ENCODE measurements around the gene RPS10. TPM values are rescaled to one million over a fixed set of nuclear protein-coding genes. Genes with fewer than 3 reads are reported as not detected.

The RPS10 gene
- polyA plus RNA-seq, 1 donor from 2014 or later: 3,258 TPM

- Histone ChIP-seq H3K27me3 (ENCODE audit: insufficient read depth, low read depth, low read length) (no peaks in the 10 kb centered on the region), H3F3A (ENCODE audit: insufficient read depth, low read length, poor library complexity, severe bottlenecking) (no peaks in the 10 kb centered on the region), H2AFZ (ENCODE audit: low read depth, low read length) (no peak overlapping the region), H3K4me3 (ENCODE audit: low read length) (no peak overlapping the region), H3K9me2 (ENCODE audit: insufficient read depth, low read length) (no peaks in the 10 kb centered on the region), H3K27ac (ENCODE audit: low read length) (no peak overlapping the region), H3K9ac (ENCODE audit: low read length) (no peak overlapping the region), H4K20me1 (ENCODE audit: insufficient read depth) (no peaks in the 10 kb centered on the region), H3K79me2 (replicated peaks; ENCODE audit: insufficient read depth, low read length) (no peaks in the 10 kb centered on the region), H3K36me3 (ENCODE audit: insufficient read depth, low read length) (no peaks in the 10 kb centered on the region), H3K4me2 (ENCODE audit: low read length) (no peak overlapping the region), H3K9me3 (ENCODE audit: low read length) (no peaks in the 10 kb centered on the region)
- no peak for TF ChIP-seq MXI1 (conservative IDR thresholded peaks at IDR 0.05; ENCODE audit: poor library complexity, severe bottlenecking)
- no peak for TF ChIP-seq POLR2AphosphoS5 (IDR thresholded peaks at IDR 0.05)
- no peak for TF ChIP-seq RAD21 (conservative IDR thresholded peaks at IDR 0.05)
These were observed 13.6 kb upstream of the RPS10 start for GRCh38 chr6:34439442-34439841.

GRCh38 chr6:34438705-34439104 lies 12.8 kb upstream of the RPS10 start:
- no peak overlapping the region for H3K4me3 ChIP-seq (ENCODE audit: low read length)
- no peak overlapping the region for H3K27ac ChIP-seq (ENCODE audit: low read length)
- H4K20me1 ChIP-seq (ENCODE audit: insufficient read depth): no peaks in the 10 kb centered on the region
- no peak for TF ChIP-seq RAD21 (conservative IDR thresholded peaks at IDR 0.05)
- TF ChIP-seq REST (IDR thresholded peaks at IDR 0.05; ENCODE audit: borderline replicate concordance): no peak
- TF ChIP-seq MXI1 (conservative IDR thresholded peaks at IDR 0.05; ENCODE audit: poor library complexity, severe bottlenecking): no peak
- TF ChIP-seq POLR2AphosphoS5 (IDR thresholded peaks at IDR 0.05): no peak
- TF ChIP-seq EP300 (conservative IDR thresholded peaks at IDR 0.05; ENCODE audit: poor library complexity, severe bottlenecking): no peak
- no peak for TF ChIP-seq CTCF (IDR thresholded peaks at IDR 0.05; ENCODE audit: poor library complexity, severe bottlenecking)
- no peaks in the 10 kb centered on the region for H3K9me2 ChIP-seq (ENCODE audit: insufficient read depth, low read length)
- H2AFZ ChIP-seq (ENCODE audit: low read depth, low read length): no peak overlapping the region
- no peaks in the 10 kb centered on the region for H3K36me3 ChIP-seq (ENCODE audit: insufficient read depth, low read length)
- H3F3A ChIP-seq (ENCODE audit: insufficient read depth, low read length, poor library complexity, severe bottlenecking): no peaks in the 10 kb centered on the region
- H3K4me2 ChIP-seq (ENCODE audit: low read length): no peak overlapping the region
- H3K9me3 ChIP-seq (ENCODE audit: low read length): no peaks in the 10 kb centered on the region
- no peaks in the 10 kb centered on the region for H3K79me2 ChIP-seq (replicated peaks; ENCODE audit: insufficient read depth, low read length)
- H3K27me3 ChIP-seq (ENCODE audit: insufficient read depth, low read depth, low read length): no peaks in the 10 kb centered on the region
- no peak overlapping the region for H3K9ac ChIP-seq (ENCODE audit: low read length)

GRCh38 chr6:34437644-34437970 lies 11.7 kb upstream of the RPS10 start:
- Histone ChIP-seq H3K9me2 (ENCODE audit: insufficient read depth, low read length) (no peaks in the 10 kb centered on the region), H3K4me3 (ENCODE audit: low read length) (no peak overlapping the region), H3F3A (ENCODE audit: insufficient read depth, low read length, poor library complexity, severe bottlenecking) (no peaks in the 10 kb centered on the region), H3K27ac (ENCODE audit: low read length) (no peak overlapping the region), H2AFZ (ENCODE audit: low read depth, low read length) (no peak overlapping the region), H3K9me3 (ENCODE audit: low read length) (no peaks in the 10 kb centered on the region), H4K20me1 (ENCODE audit: insufficient read depth) (no peaks in the 10 kb centered on the region), H3K36me3 (ENCODE audit: insufficient read depth, low read length) (no peaks in the 10 kb centered on the region), H3K9ac (ENCODE audit: low read length) (no peak overlapping the region), H3K79me2 (replicated peaks; ENCODE audit: insufficient read depth, low read length) (no peaks in the 10 kb centered on the region), H3K4me2 (ENCODE audit: low read length) (no peak overlapping the region), H3K27me3 (ENCODE audit: insufficient read depth, low read depth, low read length) (no peaks in the 10 kb centered on the region)
- TF ChIP-seq TAF1 (IDR thresholded peaks at IDR 0.05; ENCODE audit: low read depth): no peak
- TF ChIP-seq MXI1 (conservative IDR thresholded peaks at IDR 0.05; ENCODE audit: poor library complexity, severe bottlenecking): no peak
- no peak for TF ChIP-seq SMC3 (conservative IDR thresholded peaks at IDR 0.05; ENCODE audit: poor library complexity)
- no peak for TF ChIP-seq CTCF (IDR thresholded peaks at IDR 0.05; ENCODE audit: poor library complexity, severe bottlenecking)
- TF ChIP-seq RAD21 (conservative IDR thresholded peaks at IDR 0.05): no peak
- TF ChIP-seq EP300 (conservative IDR thresholded peaks at IDR 0.05; ENCODE audit: poor library complexity, severe bottlenecking): no peak
- no peak for TF ChIP-seq REST (IDR thresholded peaks at IDR 0.05; ENCODE audit: borderline replicate concordance)
- TF ChIP-seq EZH2 (IDR thresholded peaks at IDR 0.05; ENCODE audit: borderline replicate concordance, insufficient read depth, low read length, poor library complexity, severe bottlenecking): no peak
- no peak for TF ChIP-seq POLR2AphosphoS5 (IDR thresholded peaks at IDR 0.05)

Measured in neural cell (in vitro differentiated cells).